Naive thymus-derived CD4-positive, alpha-beta T cell (primary cell): Measurements from ENCODE around the gene PRR5L. TPM values are rescaled to one million over a fixed set of nuclear protein-coding genes. Genes with fewer than 3 reads are reported as not detected.

Experiments
- ATAC-seq: fragments of 150-1000 bp; cut with Tn5 transposase; 2 replicates; pipeline ENCODE4 v1.10.0; 2021; ENCODE audit warnings: mild to moderate bottlenecking, moderate library complexity
- CTCF ChIA-PET: fragments of 350-600 bp; sonication (Branson Sonifier 250); formaldehyde crosslinking; loops from one replicate; lab custom pipeline; 2021; ENCODE audit warnings: antibody characterized with exemption; lab: Charles Lee
- POLR2A ChIA-PET: fragments of 350-600 bp; sonication (Branson Sonifier 250); formaldehyde crosslinking; loops from one replicate; lab custom pipeline; 2021; ENCODE audit warnings: antibody characterized with exemption, inconsistent platforms; lab: Charles Lee
- DNase-seq, 9 donors: peaks; one replicate each; pipeline versions ENCODE4 v3.0.0 to v3.0.0-alpha.2; 2020 to 2022; ENCODE audit warnings: mixed read lengths in 1 of 9
- H3K27ac ChIP-seq: one replicate; pipeline ENCODE4 v1.7.0; 2013; ENCODE audit warnings: mild to moderate bottlenecking, low read depth, low read length, moderate library complexity
- H3K27me3 ChIP-seq, 2 donors: one replicate each; pipeline ENCODE4 v1.7.0; 2013; ENCODE audit warnings: low read length in 2 of 2, mild to moderate bottlenecking in 2 of 2, moderate library complexity in 2 of 2; ENCODE audit not compliant: control insufficient read depth in 2 of 2, insufficient read depth in 2 of 2
- H3K36me3 ChIP-seq, 3 experiments: 1 replicate in 2 of 3; 2 replicates in 1 of 3; pipeline ENCODE4 v1.7.0; 2013; ENCODE audit warnings: low read length in 3 of 3, mild to moderate bottlenecking in 3 of 3, moderate library complexity in 1 of 3; ENCODE audit not compliant: insufficient read depth in 3 of 3, control insufficient read depth in 2 of 3
- H3K4me1 ChIP-seq, 2 donors: one replicate each; pipeline ENCODE4 v1.7.0; 2013; ENCODE audit warnings: low read length in 2 of 2, mild to moderate bottlenecking in 2 of 2, moderate library complexity in 1 of 2; ENCODE audit not compliant: control insufficient read depth in 2 of 2, insufficient read depth in 2 of 2
- H3K4me3 ChIP-seq: 2 replicates; pipeline ENCODE4 v1.7.0; 2013; ENCODE audit warnings: mild to moderate bottlenecking, low read length
- H3K9me3 ChIP-seq, 3 experiments: 1 replicate in 2 of 3; 2 replicates in 1 of 3; pipeline ENCODE4 v1.7.0; 2013; ENCODE audit warnings: low read length in 3 of 3; ENCODE audit not compliant: control insufficient read depth in 2 of 3
- H3K27ac Mint-ChIP-seq, 9 donors: one replicate each; pipeline ENCODE4 v1.8.0; 2020 to 2022; ENCODE audit warnings: mixed read lengths in 9 of 9, mild to moderate bottlenecking in 8 of 9, moderate library complexity in 5 of 9, inconsistent platforms in 2 of 9
- H3K27me3 Mint-ChIP-seq, 5 donors: one replicate each; pipeline ENCODE4 v1.8.0; 2021 to 2022; ENCODE audit warnings: mixed read lengths in 5 of 5, mild to moderate bottlenecking in 1 of 5
- H3K36me3 Mint-ChIP-seq, 5 donors: one replicate each; pipeline ENCODE4 v1.8.0; 2020 to 2022; ENCODE audit warnings: mixed read lengths in 5 of 5, mild to moderate bottlenecking in 3 of 5, inconsistent platforms in 1 of 5
- H3K4me1 Mint-ChIP-seq, 7 donors: one replicate each; pipeline ENCODE4 v1.8.0; 2020 to 2022; ENCODE audit warnings: mixed read lengths in 7 of 7, mild to moderate bottlenecking in 3 of 7, inconsistent platforms in 1 of 7
- H3K4me3 Mint-ChIP-seq, 10 donors: one replicate each; pipeline ENCODE4 v1.8.0; 2020 to 2022; ENCODE audit warnings: mild to moderate bottlenecking in 10 of 10, mixed read lengths in 10 of 10, moderate library complexity in 6 of 10, inconsistent platforms in 2 of 10
- H3K9me3 Mint-ChIP-seq, 11 donors: one replicate each; pipeline ENCODE4 v1.8.0; 2020 to 2022; ENCODE audit warnings: mixed read lengths in 11 of 11, mild to moderate bottlenecking in 4 of 11, inconsistent platforms in 1 of 11, moderate library complexity in 1 of 11
- intact Hi-C, 2 donors: fragments of 100-400 bp; cut with micrococcal nuclease; formaldehyde crosslinking; loops; one replicate each; pipeline ENCODE4 v1.15.1; 2023
- polyA plus RNA-seq, 2 donors: library from polyadenylated mRNA; unstranded; fragments of 300-500 nt; fragmentation: Illumina TruSeq; gene quantifications; one replicate each; pipeline ENCODE4 v1.2.3, GENCODE V29; 2021
- total RNA-seq, 6 experiments: library from RNA in 5 of 6; stranded (reverse) in 5 of 6; gene quantifications; 1 replicate in 5 of 6; 2 replicates in 1 of 6; pipeline ENCODE4 v1.2.3 and lab custom pipeline; 2021 to 2026

The PRR5L gene
- total and polyA plus RNA-seq, 7 experiments from 2014 or later: 0.10 to 47.6 (median 2.6) TPM

DNA sequence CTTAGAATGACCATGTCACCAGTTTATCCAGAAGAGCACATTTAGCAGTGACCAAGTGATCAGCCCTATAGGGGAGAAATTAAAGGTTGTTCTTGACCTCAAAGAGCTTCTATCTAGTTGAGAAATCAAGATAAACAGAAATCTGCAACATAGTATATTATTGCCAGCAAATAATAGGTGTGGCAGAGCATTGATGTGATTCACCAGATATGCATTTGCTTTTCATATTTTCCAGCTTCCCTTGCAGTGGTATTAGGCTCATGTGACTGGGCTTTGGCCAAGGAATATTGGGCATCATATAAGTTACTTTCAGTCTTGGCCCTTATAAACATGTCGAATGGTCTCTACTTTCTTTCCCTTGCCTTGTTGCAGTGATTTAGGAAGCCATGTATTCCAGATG, 41.4 kb upstream of the PRR5L start:
- H3K9me3 Mint-ChIP-seq: peaks cover 0 to 8% (median 0%) of the 10 kb centered on the region in 11 donors
- Histone ChIP-seq H3K4me3 (no peak overlapping the region), H3K27ac (no peak overlapping the region), H3K9me3 (no peaks in the 10 kb centered on the region), H3K27me3 (no peaks in the 10 kb centered on the region), H3K4me1 (no peaks in the 10 kb centered on the region), H3K36me3 (no peaks in the 10 kb centered on the region)
- intact Hi-C loops: no loop called here
- no peak overlapping the region for H3K4me3 Mint-ChIP-seq
- ChIA-PET CTCF (interaction anchor here (1.3 kb wide), 1 partner anchor 11 kb away, joined by 3 read pairs; no protein-coding TSS in a partner anchor), POLR2A (no interaction called here)
- H3K27me3 Mint-ChIP-seq: peaks cover 13 to 47% (median 29%) of the 10 kb centered on the region in 5 donors
- no peak overlapping the region for H3K27ac Mint-ChIP-seq
- ATAC-seq (no peak), DNase-seq (no peak)
- H3K4me1 Mint-ChIP-seq: no peaks in the 10 kb centered on the region
- no peaks in the 10 kb centered on the region for H3K36me3 Mint-ChIP-seq

GRCh38 chr11:36257351-36257750, 38.7 kb upstream of the PRR5L start:
- Histone ChIP-seq H3K4me1 (no peaks in the 10 kb centered on the region), H3K9me3 (no peaks in the 10 kb centered on the region), H3K36me3 (no peaks in the 10 kb centered on the region), H3K27me3 (no peaks in the 10 kb centered on the region), H3K27ac (no peak overlapping the region), H3K4me3 (no peak overlapping the region)
- ATAC-seq (no peak), DNase-seq (no peak)
- ChIA-PET POLR2A (no interaction called here), CTCF (no interaction called here)
- H3K9me3 Mint-ChIP-seq: no peaks in the 10 kb centered on the region
- no peak overlapping the region for H3K27ac Mint-ChIP-seq
- H3K4me1 Mint-ChIP-seq: no peaks in the 10 kb centered on the region
- H3K36me3 Mint-ChIP-seq: no peaks in the 10 kb centered on the region
- H3K4me3 Mint-ChIP-seq: no peak overlapping the region
- intact Hi-C loops: no loop called here
- peaks cover 18 to 37% (median 32%) of the 10 kb centered on the region in 5 donors for H3K27me3 Mint-ChIP-seq

GRCh38 chr11:36258730-36259360, 37.2 kb upstream of the PRR5L start:
- CTCF ChIA-PET: interaction anchor here (1.1 to 1.6 kb wide), 3 partner anchors 15 to 643 kb away, joined by 3 read pairs; no protein-coding TSS in a partner anchor
- Mint-ChIP-seq H3K27ac (no peak overlapping the region), H3K4me1 (no peaks in the 10 kb centered on the region), H3K27me3 (peaks cover 18 to 43% (median 34%) of the 10 kb centered on the region in 5 donors), H3K9me3 (no peaks in the 10 kb centered on the region), H3K36me3 (no peaks in the 10 kb centered on the region), H3K4me3 (no peak overlapping the region)
- DNase-seq: peak in 1 of 9 donors; percentile 27
- H3K27ac ChIP-seq: no peak overlapping the region
- POLR2A ChIA-PET: no interaction called here
- no peaks in the 10 kb centered on the region for H3K4me1 ChIP-seq
- no peaks in the 10 kb centered on the region for H3K9me3 ChIP-seq
- H3K36me3 ChIP-seq: no peaks in the 10 kb centered on the region
- peak; percentile 49 for ATAC-seq
- no peaks in the 10 kb centered on the region for H3K27me3 ChIP-seq
- intact Hi-C loops: no loop called here
- H3K4me3 ChIP-seq: no peak overlapping the region

DNA sequence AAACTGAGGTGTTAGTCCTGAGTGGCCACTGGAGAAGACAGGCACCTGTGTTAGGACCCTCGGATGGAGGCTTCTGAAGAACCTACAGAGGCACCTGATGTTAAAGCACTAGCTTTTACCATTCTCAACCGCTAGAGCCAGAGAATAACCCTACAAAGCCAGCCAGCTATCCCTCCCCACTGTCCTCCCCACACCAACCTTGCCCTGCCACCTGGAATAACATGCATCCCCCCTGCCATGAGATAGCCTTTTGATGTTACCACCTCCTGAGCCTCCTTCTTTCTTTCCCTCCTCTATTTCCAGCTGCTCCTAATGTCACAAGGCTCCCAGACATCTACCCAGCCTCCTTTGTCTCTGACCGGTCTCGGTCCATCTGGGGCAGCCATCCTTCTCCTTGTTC, 35.0 kb upstream of the PRR5L start:
- Histone ChIP-seq H3K36me3 (no peaks in the 10 kb centered on the region), H3K27me3 (no peaks in the 10 kb centered on the region), H3K27ac (no peak overlapping the region), H3K9me3 (no peaks in the 10 kb centered on the region), H3K4me3 (no peak overlapping the region), H3K4me1 (no peaks in the 10 kb centered on the region)
- H3K4me3 Mint-ChIP-seq: no peak overlapping the region
- peaks cover 18 to 49% (median 39%) of the 10 kb centered on the region in 5 donors for H3K27me3 Mint-ChIP-seq
- ChIA-PET POLR2A (no interaction called here), CTCF (interaction anchor here (1.0 kb wide), 1 partner anchor 643 kb away, joined by 4 read pairs; the partner anchor contains the start of gene FJX1)
- H3K4me1 Mint-ChIP-seq: no peaks in the 10 kb centered on the region
- ATAC-seq (no peak), DNase-seq (no peak)
- H3K27ac Mint-ChIP-seq: no peak overlapping the region
- H3K9me3 Mint-ChIP-seq: no peaks in the 10 kb centered on the region
- no peaks in the 10 kb centered on the region for H3K36me3 Mint-ChIP-seq
- intact Hi-C loops: no loop called here

DNA sequence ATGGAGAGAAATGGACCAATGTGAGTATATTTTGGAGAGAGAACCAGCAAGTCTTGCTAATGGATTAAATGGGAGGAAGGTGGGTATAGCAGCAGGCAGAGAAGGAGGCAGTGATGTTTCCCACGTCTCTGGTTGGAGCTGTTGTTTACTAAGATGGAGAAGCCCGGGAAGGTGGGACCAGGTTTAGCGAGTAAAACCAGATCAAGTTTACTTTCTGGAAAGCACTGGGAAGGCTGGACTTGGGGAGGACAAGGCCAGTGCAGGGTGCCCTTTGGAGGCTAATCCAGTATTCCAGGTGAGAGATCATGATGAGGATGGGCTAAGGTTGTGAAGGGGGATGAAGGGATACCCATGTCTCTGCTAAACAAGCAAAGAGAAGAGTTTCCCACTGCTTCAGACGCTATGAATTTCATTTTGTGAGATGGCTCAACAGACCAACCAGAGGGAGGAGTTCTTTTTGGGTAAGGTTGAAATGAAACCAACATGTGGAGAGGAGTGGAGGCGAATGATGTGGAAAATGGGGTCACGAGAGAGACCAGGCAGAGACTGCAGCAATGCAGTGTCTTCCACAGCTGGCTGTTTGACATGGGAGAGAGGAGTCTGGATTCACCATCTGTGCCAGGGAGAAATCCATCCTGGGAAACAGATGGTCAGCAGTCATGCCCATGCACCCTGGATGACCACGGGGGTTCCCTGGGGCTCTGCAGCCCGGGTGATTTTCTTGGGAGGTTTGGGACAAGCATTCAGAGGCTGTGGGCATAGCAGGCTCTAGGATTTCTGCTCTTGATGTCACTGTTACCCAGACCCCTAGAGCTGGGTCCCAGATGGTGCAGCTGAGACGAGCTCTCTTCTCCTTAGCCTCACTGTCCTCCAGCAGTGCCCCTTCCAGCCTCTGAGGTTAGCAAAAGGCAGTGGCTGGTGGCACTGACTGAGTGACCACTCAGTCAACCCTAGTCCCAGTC, 31.8 kb upstream of the PRR5L start:
- H3K4me3 Mint-ChIP-seq: no peak overlapping the region
- no peaks in the 10 kb centered on the region for H3K27me3 ChIP-seq
- DNase-seq: no peak
- ChIA-PET POLR2A (no interaction called here), CTCF (interaction anchor here (0.8 kb wide), 1 partner anchor 645 kb away, joined by 4 read pairs; no protein-coding TSS in a partner anchor)
- no peaks in the 10 kb centered on the region for H3K9me3 Mint-ChIP-seq
- no peaks in the 10 kb centered on the region for H3K36me3 ChIP-seq
- peaks cover 8 to 30% (median 14%) of the 10 kb centered on the region in 5 donors for H3K27me3 Mint-ChIP-seq
- no peaks in the 10 kb centered on the region for H3K9me3 ChIP-seq
- no peak overlapping the region for H3K4me3 ChIP-seq
- H3K27ac ChIP-seq: no peak overlapping the region
- ATAC-seq: no peak
- intact Hi-C loops: no loop called here
- H3K4me1 Mint-ChIP-seq: no peaks in the 10 kb centered on the region
- H3K4me1 ChIP-seq: no peaks in the 10 kb centered on the region
- H3K36me3 Mint-ChIP-seq: no peaks in the 10 kb centered on the region
- no peak overlapping the region for H3K27ac Mint-ChIP-seq

GRCh38 chr11:36264973-36265344, 31.1 kb upstream of the PRR5L start:
- H3K4me3 Mint-ChIP-seq: no peak overlapping the region
- H3K27me3 Mint-ChIP-seq: peaks cover 5 to 28% (median 13%) of the 10 kb centered on the region in 5 donors
- Histone ChIP-seq H3K4me3 (no peak overlapping the region), H3K4me1 (no peaks in the 10 kb centered on the region), H3K36me3 (no peaks in the 10 kb centered on the region), H3K27ac (no peak overlapping the region), H3K9me3 (no peaks in the 10 kb centered on the region), H3K27me3 (no peaks in the 10 kb centered on the region)
- ChIA-PET CTCF (interaction anchor here (0.8 to 2.0 kb wide), 2 partner anchors 16 to 646 kb away, joined by 4 to 8 read pairs; no protein-coding TSS in a partner anchor), POLR2A (no interaction called here)
- DNase-seq (no peak), ATAC-seq (no peak)
- H3K9me3 Mint-ChIP-seq: no peaks in the 10 kb centered on the region
- H3K4me1 Mint-ChIP-seq: no peaks in the 10 kb centered on the region
- H3K36me3 Mint-ChIP-seq: peaks cover 0 to 4% (median 4%) of the 10 kb centered on the region in 5 donors
- intact Hi-C loops: loop anchor here in 1 of 2 donors (5.0 kb wide), 3 partner anchors 223 to 778 kb away; no protein-coding TSS in a partner anchor
- no peak overlapping the region for H3K27ac Mint-ChIP-seq
